ENCODE data around the gene CDHR4. TPM values are rescaled to one million over a fixed set of nuclear protein-coding genes. Genes with fewer than 3 reads are reported as not detected.
"Not testable (repeated sequence)": the region's sequence is repeated elsewhere in the genome, so short reads cannot be mapped to it uniquely, and the experiment has no call there.

The CDHR4 gene
- total RNA-seq, 1 experiment from 2014 or later = not detected

DNA sequence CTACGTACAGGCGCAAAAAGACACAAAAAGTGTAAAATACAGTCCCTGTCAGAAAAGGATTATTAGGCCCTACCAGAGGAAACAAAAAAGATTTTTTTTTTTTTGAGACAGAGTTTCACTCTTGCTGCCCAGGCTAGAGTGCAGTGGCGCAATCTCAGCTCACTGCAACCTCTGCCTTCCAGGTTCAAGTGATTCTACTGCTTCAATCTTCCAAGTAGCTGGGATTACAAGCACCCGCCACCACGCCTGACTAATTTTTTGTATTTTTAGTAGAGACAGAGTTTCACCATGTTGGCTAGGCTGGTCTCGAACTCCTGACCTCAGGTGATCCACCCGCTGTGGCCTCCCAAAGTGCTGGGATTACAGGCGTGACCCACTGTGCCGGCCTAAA, 18.7 kb downstream of the CDHR4 start:
- not testable (repeated sequence) for DNase-seq (ENCODE audit: low read depth)

DNA sequence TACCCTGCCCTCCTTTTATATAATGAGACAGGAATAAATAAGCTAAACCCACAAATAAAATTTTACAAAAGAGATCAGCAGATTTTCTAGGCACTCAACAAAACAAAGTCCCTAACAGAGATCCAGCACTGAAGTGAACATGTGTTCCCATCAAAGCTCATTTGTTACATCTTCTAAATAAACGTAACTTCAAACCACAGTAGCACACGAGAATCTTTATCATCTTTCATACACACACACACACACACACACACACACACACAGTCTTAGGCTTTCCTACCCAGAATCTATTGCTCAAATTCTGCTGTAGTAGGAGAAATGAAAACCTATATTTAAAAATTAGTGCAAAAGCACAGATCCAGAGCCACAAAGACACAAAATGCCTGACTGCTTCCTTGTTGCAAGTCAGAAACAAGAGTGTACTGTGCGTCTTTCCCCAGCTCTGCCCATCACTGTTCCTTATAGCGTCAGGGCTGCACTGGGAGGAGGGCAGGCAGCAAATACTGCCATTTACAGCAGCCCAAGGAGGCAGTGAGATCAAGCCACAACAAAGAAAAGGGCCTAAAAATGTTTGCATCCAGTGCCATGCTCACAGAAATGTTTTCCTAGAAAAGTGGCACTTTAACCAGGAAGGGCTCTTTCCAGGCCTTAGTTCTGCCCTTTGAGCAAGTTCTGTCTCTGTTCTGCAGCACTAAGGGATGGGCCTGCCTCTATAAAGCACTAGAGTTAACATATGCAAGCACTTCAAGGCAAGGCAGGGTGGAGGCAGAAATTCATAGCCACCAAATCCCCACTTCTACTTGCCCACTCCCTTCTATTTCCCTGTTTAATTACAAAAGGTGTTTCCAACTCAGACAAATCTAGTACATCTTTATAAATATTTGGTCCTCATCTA, 19.3 kb downstream of the CDHR4 start:
- DNase-seq (ENCODE audit: low read depth) = no peak

DNA sequence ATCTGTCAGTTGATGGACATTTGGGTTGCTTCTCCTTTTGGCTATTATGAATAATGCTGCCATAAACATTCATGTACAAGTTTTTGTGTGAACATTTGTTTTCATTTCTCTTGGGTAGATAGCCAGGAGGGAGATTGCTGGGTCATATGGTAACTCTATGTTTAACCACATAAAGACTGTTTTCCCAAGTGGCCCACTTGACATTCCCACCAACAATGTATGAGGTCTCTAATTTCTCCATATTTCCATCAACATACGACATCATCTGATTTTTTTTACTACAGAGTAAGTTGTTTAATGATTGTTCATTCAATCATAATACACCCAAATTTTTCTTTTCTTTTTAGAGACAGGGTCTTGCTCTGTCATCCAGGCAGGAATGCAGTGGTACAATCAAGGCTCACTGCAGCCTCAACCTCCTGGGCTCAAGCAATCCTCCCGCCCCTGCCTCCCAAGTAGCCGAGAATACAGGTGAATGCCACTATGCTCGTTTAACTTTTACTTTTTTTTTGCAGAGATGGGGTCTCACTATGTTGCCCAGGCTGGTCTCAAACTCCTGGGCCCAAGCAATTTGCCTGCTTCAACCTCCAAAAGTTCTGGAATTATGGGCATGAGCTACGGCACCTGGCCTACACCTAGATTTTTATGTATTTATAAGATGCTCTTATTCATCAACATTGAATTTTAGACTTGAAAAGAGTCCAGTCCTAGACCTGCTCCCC, 20.2 kb downstream of the CDHR4 start:
- no peak for DNase-seq (ENCODE audit: low read depth)

DNA sequence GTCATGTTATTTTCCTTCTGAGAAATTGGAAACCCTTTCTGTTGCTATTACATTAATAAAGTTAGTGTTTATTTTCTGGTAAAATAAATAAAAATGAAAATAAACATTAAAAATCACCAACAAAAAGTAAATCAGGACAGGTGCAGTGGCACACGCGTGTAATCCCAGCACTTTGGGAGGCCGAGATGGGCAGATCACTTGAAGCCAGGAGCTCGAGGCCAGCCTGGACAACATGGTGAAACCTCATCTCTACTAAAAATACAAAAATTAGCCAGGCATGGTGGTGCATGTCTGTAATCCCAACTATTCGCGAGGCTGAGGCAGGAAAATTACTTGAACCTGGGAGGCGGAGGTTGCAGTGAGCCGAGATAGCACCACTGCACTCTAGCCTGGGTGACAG, 23.6 kb downstream of the CDHR4 start:
- not testable (repeated sequence) for DNase-seq (ENCODE audit: low read depth)

DNA sequence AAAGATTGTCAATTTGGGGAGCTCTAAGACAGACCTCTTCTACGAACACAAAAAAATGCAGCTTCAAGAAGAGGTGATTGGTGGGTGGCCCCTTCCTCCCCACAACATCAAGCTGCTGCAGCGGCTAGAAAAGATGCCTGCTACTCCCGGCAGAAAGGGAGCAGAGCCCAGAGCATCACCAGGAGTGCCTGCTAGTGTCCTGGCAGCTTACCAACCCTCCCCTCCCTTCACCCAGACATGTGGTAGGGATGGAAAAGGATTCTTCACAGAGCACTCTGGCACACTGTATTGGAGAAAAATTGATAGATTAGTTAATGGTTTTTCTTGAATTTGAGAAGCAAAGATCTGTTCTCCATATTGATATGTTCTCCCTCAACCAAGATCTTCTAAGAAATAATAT, 24.1 kb downstream of the CDHR4 start:
- no peak for DNase-seq (ENCODE audit: low read depth)

DNA sequence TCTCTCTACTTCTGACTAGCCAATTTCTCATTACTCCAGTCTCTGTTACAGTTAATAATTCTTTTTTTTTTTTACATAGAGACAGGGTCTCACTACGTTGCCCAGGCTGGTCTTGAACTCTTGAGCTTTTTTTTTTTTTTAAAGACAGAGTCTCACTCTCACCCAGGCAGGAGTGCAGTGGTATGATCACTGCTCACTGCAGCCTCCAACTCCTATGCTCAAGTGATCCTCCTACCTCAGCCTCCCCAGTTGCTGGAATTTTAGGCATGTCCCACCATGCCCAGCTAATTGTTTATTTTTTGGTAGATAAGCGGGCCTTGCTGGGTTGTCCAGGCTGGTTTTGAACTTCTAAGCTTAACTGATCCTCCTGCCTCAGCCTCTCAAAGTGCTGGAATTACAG, 27.0 kb downstream of the CDHR4 start:
- no peak for DNase-seq (ENCODE audit: low read depth)

DNA sequence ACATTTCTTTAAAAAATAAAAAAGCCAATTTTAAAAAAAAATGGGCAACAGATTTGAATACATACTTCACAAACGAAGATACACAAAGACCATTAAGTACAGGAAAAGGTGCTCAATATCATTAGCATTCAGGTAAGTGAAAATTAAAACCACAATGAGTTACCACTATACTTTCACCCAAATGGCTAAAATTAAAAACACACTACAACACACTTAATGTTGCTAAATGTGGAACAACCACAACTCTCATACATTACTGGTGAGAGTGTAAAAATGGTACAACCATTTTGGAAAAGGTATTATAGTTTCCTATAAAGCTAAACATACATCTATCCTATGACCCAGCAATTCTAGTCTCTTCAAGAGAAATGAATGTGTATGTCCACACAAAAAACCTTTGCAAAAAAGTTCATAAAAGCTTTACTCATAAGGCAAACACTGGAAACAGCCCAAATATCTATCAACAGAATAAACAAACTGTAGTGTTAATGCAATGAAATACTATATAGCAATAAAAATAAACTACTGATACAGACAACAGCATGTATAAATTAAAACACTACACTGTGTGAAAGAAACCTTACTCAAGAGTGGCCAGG, 28.2 kb downstream of the CDHR4 start:
- DNase-seq (ENCODE audit: low read depth) = no peak

DNA sequence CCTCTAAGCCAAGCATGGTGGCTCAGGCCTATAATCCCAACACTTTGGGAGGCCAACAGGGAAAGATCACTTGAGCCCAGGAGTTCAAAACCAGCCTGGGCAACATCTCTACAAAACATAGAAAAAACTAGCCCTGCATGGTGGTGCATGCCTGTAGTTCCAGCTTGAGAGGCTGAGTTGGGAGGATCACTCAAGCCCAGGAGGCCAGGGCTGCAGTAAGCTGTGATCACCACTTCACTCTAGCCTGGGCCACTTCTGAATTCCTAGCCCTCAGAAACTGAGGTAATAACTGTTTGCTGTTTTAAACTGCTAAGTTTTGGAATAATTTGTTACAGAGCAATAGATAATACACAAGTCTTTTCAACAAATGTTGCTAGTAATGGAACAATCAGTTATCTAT, 29.7 kb downstream of the CDHR4 start:
- DNase-seq (ENCODE audit: low read depth) = no peak

DNA sequence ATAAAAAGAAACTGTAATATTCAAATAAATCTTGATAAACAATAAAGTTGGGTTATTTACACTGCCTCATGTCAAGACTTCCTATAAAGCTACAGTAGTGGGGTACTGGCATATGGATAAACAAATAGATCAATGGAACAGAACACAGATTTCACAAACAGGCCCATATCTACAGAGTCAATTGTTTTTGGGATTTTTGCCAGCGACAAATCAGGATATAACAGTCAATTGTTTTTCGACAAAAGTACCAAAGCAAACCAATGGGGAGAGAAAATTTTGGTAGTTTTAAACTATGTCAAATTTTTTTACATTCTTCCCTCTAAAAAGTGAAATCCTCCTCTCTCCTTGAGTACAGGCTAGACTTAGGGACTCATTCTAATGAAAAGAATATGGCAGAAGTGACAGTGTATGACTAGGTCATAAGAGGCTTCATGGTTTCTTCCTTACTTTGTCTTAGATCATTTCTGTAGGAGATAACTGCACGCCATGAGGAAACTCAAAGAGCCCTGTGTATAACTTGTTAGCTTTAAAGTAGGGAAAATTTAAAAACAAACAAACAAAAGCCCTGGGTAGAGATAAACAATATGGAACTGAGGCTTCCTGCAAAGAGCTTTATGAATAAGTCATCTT, 30.3 kb downstream of the CDHR4 start:
- no peak for DNase-seq (ENCODE audit: low read depth)

DNA sequence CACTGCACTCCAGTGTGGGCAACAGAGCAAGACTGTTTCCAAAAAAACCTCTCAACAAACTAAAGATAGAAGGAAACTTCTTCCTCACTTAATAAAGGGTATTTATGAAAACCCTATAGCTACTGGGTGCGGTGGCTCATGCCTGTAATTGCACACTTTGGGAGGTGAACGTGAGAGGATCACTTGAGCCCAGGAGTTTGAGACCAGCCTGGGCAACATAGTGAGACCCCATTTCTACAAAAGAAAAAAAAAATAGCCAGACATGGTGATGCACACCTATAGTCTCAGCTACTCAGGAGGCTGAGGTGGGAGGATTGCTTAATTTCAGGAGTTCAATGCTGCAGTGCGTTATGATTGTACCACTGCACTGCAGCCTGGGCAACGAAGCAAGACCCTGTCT, 35.7 kb downstream of the CDHR4 start:
- DNase-seq (ENCODE audit: low read depth) = no peak

DNA sequence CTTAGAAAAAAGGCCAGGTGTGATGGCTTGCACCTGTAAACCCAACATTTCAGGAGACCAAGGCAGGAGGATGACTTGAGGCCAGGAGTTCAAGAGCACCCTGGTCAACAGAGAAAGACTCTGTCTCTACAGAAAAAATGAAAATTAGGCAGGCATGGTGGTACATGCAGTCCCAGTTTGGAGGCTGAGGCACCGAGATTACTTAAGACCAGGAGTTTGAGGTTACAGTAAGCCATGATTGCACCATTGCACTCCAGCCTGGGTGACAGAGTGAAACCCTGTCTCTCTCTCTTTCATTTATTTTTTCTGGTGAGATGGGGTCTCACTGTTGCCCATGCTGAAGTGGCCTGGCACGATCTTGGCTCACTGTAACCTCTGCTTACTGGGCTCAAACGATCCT, 38.0 kb downstream of the CDHR4 start:
- DNase-seq (ENCODE audit: low read depth) = no peak

DNA sequence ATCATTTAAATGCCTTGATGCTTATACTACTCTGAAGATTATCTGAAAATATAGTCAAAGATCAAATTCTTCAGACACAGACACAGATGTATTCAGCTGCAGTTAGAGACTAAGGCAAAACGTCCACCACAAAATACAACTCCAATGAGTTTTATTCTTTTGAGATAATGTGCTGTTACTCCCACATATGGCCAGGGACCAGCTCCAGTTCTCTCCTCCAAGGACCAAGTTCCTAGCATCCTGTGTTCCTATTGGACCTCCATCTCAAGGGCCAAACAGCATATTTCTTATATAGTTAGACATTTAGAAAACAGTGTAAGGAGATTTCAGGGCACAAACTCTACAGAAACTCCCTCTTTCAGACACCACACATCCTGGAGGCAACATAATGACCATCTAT, 40.4 kb downstream of the CDHR4 start:
- DNase-seq (ENCODE audit: low read depth) = no peak

DNA sequence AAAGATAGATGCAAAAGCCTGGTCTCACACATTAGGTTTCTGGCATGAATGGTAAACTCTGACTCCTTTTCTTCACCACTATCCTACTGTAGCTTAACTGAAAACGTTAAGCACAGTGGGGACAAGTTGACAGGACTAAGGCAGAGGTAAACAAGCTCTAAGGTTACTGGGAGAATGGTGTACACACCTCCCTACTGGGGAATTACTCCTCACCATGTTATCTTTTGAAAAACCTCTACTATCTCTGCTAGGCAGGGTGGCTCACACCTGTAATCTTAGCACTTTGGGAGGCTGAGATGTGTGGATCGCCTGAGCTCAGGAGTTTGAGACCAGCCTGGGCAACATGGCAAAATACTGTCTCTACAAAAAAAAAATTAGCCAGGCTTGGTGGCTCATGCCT, 42.5 kb downstream of the CDHR4 start:
- no peak for DNase-seq (ENCODE audit: low read depth)

DNA sequence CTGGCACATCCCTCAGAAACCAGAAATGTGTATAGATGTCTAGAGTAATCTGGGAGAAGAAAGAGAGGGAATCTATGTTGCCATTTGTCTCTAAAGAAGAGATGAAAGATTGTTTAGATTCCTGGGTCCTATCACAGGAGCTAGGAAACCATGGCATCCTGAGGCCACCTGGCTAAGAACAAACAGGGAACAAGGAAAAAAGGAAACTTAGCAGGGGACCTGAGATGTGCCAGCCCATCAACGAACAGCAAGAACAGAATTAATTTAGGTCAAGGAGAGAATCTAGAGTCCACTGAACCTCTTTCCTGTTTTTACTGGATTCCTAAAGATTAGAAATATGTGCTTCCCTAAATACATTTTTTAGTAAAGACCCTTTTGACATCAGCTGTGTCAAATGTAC, 43.6 kb downstream of the CDHR4 start:
- no peak for DNase-seq (ENCODE audit: low read depth)

DNA sequence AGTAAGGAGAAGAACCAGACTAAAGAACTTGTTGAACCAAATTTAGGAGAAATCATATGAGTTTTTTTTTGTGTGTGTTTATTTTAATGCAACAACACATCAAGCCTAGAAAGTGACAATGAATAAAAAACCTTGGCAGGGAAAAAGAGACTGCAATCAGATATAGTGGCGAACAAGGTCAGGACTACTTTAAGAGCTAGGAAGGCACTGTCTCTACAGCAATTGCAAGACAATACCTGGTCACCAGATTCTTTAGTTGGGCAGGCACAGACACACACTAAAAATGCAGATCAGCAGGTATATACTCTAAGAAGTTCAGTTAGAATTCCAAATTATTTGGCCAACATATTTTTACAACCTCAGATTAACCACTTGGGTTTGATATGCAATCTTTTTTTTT, 45.1 kb downstream of the CDHR4 start:
- DNase-seq (ENCODE audit: low read depth) = no peak

DNA sequence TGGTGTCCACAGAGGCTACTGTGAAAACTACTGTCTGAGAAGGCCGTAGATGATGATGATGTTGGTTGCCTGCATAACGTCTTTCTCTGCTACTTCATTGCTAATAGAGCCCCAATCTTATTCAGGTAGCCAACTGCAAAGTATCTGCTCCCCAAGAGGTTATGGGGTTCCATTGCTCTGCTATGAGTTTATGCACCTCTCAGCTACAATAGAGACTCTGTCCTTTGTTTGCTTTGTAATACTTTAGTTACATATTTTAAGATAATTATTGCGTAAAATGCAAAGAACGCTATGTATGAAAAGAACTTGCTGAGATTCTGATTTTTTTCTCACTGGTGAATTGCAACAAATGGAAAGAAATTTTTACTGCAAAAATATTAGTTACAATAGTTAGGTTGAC, 48.2 kb downstream of the CDHR4 start:
- no peak for DNase-seq (ENCODE audit: low read depth)

DNA sequence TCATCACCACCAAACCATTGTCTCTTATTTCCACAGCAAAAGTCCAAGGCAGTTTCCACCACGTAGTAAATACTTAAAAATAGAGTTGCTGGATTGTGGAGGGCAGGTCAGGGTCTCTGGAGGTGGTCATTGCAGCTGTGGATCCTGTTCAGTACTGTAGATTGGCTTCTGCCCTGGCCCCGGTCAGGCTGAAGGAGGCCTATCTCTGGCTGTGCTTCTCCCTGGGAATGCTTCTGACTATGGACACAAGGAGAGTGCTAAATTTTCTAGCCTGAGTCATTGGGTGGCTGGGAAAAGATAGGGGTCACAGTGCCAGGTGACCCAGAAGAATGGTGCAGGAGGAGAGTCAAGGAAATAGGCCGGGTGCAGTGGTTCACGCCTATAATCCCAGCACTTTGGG, 49.6 kb downstream of the CDHR4 start:
- DNase-seq (ENCODE audit: low read depth) = peak; percentile 84

DNA sequence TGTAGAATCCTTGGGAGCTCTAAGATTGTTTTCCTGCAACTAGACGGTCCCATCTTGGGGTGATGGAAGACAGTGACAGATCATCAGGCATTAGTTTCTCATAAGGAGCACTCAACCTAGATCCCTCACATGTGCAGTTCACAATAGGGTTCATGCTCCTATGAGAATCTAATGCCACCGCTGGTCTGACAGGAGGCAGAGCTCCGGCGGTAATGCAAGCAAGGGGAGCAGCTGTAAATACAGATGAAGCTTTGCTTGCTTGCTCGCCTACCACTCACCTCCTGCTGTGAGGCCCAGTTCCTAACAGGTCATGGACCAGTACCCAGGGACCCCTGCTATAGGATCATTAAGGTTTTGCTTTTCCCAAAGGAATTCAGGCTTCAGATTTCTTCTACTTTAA, 50.8 kb downstream of the CDHR4 start:
- peak; percentile 9 for DNase-seq (ENCODE audit: low read depth)

DNA sequence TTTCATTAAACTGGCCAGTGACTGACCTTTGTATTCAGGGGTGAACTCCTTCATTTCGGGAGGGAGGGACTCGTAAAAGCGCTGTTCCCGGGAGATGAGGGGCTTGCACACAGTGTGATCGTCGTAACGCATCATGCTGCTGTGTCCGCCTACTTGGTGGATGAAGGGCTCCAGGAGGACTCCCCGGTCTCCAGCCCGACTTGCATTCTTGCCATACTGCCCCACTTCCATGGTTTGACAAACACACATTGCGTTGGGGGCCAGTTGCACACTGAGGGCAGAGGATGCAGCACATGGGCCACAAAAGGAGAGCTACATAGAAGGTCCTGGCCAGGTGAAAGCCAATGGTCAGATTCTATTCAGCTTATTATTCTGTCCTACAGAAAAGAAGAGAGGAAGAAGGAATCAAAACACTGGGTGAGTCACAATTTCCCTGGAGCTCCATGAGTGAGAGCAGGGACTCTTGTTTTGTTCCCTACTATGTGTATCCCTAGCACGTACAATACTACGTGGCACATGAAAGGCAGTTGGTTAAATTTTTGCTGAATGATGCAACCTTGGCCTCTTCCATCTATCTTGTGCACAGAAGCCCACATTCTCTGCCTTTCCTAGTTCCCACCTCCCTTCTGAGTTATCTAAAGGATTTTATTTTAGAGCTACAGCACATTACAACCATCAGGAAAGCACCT, 51.7 kb downstream of the CDHR4 start:
- peak; percentile 96 for DNase-seq (ENCODE audit: low read depth)

DNA sequence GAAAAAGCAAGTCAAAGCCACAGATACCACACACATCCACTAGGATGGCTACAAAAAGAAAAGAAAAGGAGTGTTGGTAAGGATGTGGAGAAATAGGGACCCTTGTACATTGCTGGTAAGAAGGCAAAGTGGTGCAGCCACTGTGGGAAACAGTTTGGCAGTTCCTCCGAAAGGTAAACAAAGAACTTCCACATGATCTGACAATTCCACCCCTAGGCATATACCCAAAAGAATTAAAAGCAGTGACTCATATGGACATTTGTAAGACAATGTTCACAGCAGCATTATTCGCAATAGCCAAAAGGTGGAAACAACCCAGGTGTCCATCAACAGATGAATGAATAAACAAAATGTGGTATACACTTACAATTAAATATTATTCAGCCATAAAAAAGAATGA, 53.7 kb downstream of the CDHR4 start:
- peak; percentile 92 for DNase-seq (ENCODE audit: low read depth)

Data from M059J (cell line).